ENCODE data around the gene LRWD1.
"Not testable (repeated sequence)": the region's sequence is repeated elsewhere in the genome, so short reads cannot be mapped to it uniquely, and the experiment has no call there.

- peak in 2 of 3 donors; percentile 37 to 45 for TF ChIP-seq CTCF (IDR thresholded peaks at IDR 0.05)
- TF ChIP-seq EP300 (IDR thresholded peaks at IDR 0.05), result not testable (repeated sequence)
These were observed 15.3 kb downstream of the LRWD1 start for GRCh38 chr7:102479982-102480637.
